ENCODE data around the gene ZNF385A.

- TF ChIP-seq GATA2 (IDR thresholded peaks at IDR 0.05; ENCODE audit: low read depth, low read length) (no peak), GATA3 (IDR thresholded peaks at IDR 0.05; ENCODE audit: low read depth, low read length) (no peak)
Observed at GRCh38 chr12:54397157-54397556, 12.6 kb upstream of the ZNF385A start.

All from SH-SY5Y (cell line).